ENCODE data around the gene SLC4A2. TPM values are rescaled to one million over a fixed set of nuclear protein-coding genes. Genes with fewer than 3 reads are reported as not detected.
"Not testable (repeated sequence)": the region's sequence is repeated elsewhere in the genome, so short reads cannot be mapped to it uniquely, and the experiment has no call there.

Gene SLC4A2
- total RNA-seq, 2 experiments from 2014 or later, result 58.7 to 85.0 TPM

DNA sequence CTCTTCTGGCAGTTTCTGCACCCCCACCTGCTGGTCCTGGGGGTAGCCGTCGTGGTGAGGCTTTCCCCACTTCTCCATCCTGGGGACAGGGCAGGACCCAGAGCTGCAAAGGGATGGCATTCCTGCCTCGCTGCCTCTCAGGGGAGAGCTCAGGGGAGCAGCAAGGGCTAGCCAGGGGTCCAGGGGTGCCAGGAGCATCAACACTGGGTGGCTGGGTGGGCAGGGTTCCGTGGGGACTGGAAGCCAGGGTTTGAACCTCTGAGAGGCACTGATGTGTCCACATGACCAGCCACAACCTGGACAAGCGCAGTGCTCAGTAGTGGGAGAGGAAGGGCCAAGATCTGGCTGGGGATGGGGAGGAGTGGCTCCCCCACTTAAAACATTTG, 25.5 kb upstream of the SLC4A2 start:
- ATAC-seq (no peak), DNase-seq (no peak)
- POLR2A ChIA-PET, result no interaction called here
- H3K36me3 Mint-ChIP-seq (ENCODE audit: low read depth), result peaks cover 14% of the 10 kb centered on the region
- H3K27ac Mint-ChIP-seq, result no peak overlapping the region
- H3K4me3 Mint-ChIP-seq, result no peak overlapping the region
- CTCF ChIA-PET, result interaction anchor here (0.6 to 0.7 kb wide), 2 partner anchors 41 to 189 kb away, joined by 3 read pairs; no protein-coding TSS in a partner anchor
- intact Hi-C loops (cut with DNase I, micrococcal nuclease), result no loop called here
- H3K4me1 Mint-ChIP-seq, result peaks cover 15% of the 10 kb centered on the region
- H3K9me3 Mint-ChIP-seq (ENCODE audit: low read depth), result no peaks in the 10 kb centered on the region
- no peaks in the 10 kb centered on the region for H3K27me3 Mint-ChIP-seq

DNA sequence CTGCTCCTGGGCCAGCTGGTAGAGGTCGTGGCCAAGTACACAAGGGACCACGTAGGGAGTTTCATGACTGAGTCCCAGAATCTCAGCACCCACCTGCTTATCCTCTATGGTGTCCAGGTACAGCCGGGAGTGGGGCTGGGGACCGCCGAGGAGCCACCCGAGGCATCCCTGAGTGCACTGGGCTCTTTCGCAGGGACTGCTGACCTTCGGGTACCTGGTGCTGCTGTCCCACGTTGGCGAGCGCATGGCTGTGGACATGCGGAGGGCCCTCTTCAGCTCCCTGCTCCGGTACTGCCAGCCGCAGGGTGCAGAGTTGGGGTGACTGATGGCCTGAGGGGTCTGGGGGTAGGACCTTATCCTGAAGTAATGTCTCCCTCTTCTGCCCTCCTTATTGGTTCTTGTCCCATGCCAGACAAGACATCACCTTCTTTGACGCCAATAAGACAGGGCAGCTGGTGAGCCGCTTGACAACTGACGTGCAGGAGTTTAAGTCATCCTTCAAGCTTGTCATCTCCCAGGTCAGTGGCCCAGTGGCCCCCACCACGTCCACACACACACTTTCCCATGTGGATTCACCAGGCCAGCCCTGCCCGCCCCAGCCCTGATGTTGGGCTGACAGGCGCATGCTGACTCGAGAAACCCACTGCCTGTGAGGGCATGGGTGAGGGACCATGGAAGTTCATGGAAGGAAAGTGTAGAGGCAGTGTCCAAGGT, 24.9 kb upstream of the SLC4A2 start:
- DNase-seq (no peak), ATAC-seq (no peak)
- H3K4me3 Mint-ChIP-seq, result no peak overlapping the region
- ChIA-PET POLR2A (no interaction called here), CTCF (interaction anchor here (0.5 to 0.7 kb wide), 3 partner anchors 18 to 189 kb away, joined by 3 read pairs; no protein-coding TSS in a partner anchor)
- no peak overlapping the region for H3K27ac Mint-ChIP-seq
- H3K27me3 Mint-ChIP-seq, result no peaks in the 10 kb centered on the region
- H3K4me1 Mint-ChIP-seq, result peaks cover 15% of the 10 kb centered on the region
- intact Hi-C loops (cut with DNase I, micrococcal nuclease), result no loop called here
- H3K9me3 Mint-ChIP-seq (ENCODE audit: low read depth), result no peaks in the 10 kb centered on the region
- peaks cover 13% of the 10 kb centered on the region for H3K36me3 Mint-ChIP-seq (ENCODE audit: low read depth)

DNA sequence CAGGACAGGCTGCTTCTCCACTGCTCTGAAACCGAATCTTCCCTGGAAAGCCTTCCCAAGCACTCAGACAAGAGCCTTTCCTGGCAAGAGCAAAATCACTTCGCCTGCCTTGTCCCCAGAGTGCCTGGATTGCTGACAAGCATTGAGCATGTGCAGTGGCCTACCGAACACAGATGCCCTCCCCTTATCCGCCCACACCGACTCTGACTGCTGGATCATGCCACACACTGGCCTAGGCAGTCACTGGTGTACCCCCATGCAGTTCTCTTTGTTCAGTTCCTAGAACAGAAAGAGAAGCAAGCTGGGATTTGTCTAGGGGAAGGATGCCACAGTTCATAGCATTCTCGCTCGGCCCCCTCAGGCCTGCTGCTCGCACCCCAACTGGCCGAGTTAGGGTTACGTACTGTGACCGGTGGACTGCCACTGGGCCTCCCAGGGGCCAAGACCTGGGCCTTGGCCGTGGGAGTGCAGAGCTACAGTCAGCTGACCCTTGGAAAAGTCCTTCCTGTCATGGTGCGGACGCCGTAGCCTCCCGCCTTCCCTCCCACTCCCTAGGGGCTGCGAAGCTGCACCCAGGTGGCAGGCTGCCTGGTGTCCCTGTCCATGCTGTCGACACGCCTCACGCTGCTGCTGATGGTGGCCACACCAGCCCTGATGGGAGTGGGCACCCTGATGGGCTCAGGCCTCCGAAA, 24.2 kb upstream of the SLC4A2 start:
- Mint-ChIP-seq H3K4me3 (no peak overlapping the region), H3K27ac (no peak overlapping the region), H3K9me3 (ENCODE audit: low read depth) (no peaks in the 10 kb centered on the region), H3K4me1 (peaks cover 17% of the 10 kb centered on the region), H3K27me3 (no peaks in the 10 kb centered on the region), H3K36me3 (ENCODE audit: low read depth) (peaks cover 13% of the 10 kb centered on the region)
- intact Hi-C loops (cut with DNase I, micrococcal nuclease), result no loop called here
- no peak for DNase-seq
- ChIA-PET POLR2A (no interaction called here), CTCF (no interaction called here)
- no peak for ATAC-seq

DNA sequence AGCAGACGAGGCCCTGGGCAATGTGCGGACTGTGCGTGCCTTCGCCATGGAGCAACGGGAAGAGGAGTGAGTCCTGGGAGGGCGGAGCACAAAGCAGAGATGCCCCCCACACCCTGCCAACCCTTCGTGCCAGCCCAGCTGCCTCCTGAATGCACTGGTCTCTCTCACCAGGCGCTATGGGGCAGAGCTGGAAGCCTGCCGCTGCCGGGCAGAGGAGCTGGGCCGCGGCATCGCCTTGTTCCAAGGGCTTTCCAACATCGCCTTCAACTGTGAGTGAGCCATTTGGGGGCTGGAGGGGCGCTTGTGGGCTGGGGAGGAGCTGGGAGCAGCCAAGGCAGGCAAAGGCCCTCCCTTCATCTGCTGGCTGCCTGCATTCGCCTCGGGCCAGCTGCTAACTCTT, 23.5 kb upstream of the SLC4A2 start:
- peaks cover 17% of the 10 kb centered on the region for H3K4me1 Mint-ChIP-seq
- ChIA-PET POLR2A (no interaction called here), CTCF (no interaction called here)
- no peaks in the 10 kb centered on the region for H3K9me3 Mint-ChIP-seq (ENCODE audit: low read depth)
- no peak overlapping the region for H3K4me3 Mint-ChIP-seq
- intact Hi-C loops (cut with DNase I, micrococcal nuclease), result no loop called here
- no peaks in the 10 kb centered on the region for H3K27me3 Mint-ChIP-seq
- H3K36me3 Mint-ChIP-seq (ENCODE audit: low read depth), result peaks cover 13% of the 10 kb centered on the region
- H3K27ac Mint-ChIP-seq, result no peak overlapping the region
- ATAC-seq (no peak), DNase-seq (no peak)

DNA sequence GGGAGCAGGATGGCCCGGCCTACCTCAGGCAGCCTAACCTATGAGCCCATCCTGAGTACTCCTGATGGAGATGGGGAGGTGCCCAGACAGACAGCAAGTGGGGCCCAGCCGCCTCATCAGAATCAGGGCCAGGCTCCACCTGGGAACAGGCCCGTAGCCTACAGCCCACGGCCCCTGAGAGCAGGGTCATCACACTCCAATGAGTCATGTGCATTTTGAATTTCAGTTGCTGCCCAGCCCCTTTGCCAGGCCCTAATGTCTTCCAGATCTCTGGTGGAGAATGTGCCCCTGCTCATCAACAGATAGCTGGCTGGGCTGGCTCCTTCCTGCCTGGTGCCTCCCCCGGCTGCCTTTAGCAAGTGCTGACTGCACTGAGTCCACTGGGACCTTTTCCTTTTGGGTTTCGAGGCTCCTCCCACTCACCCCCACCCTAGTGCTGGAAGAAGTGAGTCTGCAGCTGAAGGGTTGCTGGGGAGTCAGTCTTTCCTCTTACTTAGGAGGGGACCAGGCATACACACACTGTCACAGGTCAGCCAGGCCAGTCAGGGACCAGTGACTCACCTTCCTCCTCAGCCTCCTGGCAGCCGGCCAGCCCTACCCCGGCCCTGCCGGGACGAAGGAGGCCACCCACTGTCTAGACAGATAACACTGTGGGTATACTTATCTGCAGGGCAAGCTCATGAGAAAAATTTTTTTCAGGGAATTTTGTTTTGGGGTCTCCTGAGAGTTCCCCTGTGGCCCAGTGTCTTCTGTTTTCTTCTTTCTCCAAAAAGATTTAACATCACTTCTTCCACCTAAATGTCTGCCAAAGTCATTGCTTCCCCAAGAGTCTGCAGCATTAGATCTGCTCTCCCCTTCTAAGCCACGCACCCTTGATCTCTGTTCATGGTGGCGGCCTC, 20.2 kb upstream of the SLC4A2 start:
- ChIA-PET CTCF (interaction anchor here (0.7 to 1.1 kb wide), 2 partner anchors 10 to 127 kb away, joined by 3 to 4 read pairs; no protein-coding TSS in a partner anchor), POLR2A (interaction anchor here (0.6 to 1.0 kb wide), 2 partner anchors 45 to 313 kb away, joined by 3 read pairs; no protein-coding TSS in a partner anchor)
- H3K36me3 Mint-ChIP-seq (ENCODE audit: low read depth), result peaks cover 10% of the 10 kb centered on the region
- peak overlapping the region; percentile 85 for H3K27ac Mint-ChIP-seq
- DNase-seq, result peak; percentile 88
- peaks cover 17% of the 10 kb centered on the region for H3K4me1 Mint-ChIP-seq
- ATAC-seq, result peak; percentile 94
- no peaks in the 10 kb centered on the region for H3K27me3 Mint-ChIP-seq
- H3K4me3 Mint-ChIP-seq, result peak overlapping the region; percentile 10
- intact Hi-C loops (cut with DNase I, micrococcal nuclease), result loop anchor here in 1 of 2 experiments (1.0 kb wide), 2 partner anchors 11 to 19 kb away; partner anchors contain the start of gene ABCB8
- H3K9me3 Mint-ChIP-seq (ENCODE audit: low read depth), result no peaks in the 10 kb centered on the region

DNA sequence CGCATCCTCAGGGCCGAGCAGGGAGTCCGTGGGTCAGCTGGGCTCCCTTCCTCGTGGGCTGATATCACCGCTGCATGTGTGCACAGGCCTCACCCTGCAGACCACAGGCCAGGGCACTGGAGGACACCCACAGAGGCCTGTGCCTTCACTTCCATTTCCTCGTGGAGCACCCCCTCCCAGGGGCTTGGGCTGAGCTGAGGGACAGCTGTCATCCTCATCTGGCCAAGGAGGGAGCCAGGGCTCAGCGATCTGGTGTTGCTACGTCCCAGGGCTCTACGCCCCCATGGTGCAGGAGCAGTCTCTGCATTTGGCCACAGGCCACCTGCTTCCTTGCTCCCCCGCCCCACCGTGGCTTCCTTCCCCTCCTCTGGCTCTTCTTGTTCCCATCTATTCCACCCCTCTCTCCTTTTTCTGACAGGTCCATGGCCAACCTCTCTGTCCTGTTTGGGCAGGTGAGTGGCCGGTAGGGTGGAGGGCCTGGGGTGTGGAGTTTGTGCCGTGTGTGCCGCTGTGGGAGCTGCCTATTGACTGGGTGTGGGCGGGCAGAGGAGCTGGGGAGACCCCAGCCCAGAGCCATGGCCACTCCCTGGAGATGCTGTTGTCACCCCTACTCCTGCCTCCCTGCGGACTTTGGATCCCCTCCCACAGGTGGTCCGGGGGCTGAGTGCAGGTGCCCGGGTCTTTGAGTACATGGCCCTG, 19.4 kb upstream of the SLC4A2 start:
- DNase-seq, result no peak
- Mint-ChIP-seq H3K9me3 (ENCODE audit: low read depth) (no peaks in the 10 kb centered on the region), H3K27me3 (no peaks in the 10 kb centered on the region), H3K27ac (no peak overlapping the region), H3K4me1 (peaks cover 17% of the 10 kb centered on the region), H3K36me3 (ENCODE audit: low read depth) (peaks cover 10% of the 10 kb centered on the region), H3K4me3 (no peak overlapping the region)
- intact Hi-C loops (cut with DNase I, micrococcal nuclease), result loop anchor here in 1 of 2 experiments (1.0 kb wide), 2 partner anchors 12 to 18 kb away; partner anchors contain the start of gene ABCB8
- ChIA-PET POLR2A (interaction anchor here (1.0 kb wide), 1 partner anchor 312 kb away, joined by 3 read pairs; no protein-coding TSS in a partner anchor), CTCF (interaction anchor here (0.5 to 1.1 kb wide), 4 partner anchors 10 to 126 kb away, joined by 3 to 4 read pairs (median 3); no protein-coding TSS in a partner anchor)
- ATAC-seq, result no peak

DNA sequence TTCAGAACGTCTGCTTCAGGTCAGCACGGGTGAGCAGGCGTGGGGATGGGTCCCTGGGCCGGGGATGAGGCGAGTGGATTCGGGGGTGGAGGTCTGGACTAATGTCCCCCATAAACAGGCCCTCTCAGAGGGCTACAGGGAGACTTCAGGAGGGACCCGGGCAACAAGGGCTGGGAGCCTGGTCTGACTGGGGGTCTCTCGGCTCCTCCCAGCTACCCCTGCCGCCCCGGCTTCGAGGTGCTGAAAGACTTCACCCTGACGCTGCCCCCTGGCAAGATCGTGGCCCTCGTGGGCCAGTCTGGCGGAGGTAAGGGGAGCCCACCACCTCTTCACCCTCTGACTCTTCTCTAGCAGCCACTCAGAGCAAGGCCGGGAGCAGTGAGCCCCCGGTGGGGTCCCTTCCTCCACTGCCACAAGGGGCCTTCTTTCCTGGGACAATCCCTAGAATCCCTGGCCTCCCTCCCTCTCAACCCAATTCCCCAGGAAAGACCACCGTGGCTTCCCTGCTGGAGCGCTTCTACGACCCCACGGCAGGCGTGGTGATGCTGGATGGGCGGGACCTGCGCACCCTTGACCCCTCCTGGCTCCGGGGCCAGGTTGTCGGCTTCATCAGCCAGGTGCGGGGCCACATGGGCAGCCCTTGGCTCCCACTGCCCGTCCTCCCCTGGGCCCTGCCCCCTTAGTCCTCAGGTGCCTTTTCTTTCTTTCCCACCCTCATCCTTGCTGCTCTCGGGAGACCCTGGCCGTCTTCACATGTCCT, 18.6 kb upstream of the SLC4A2 start:
- H3K9me3 Mint-ChIP-seq (ENCODE audit: low read depth), result no peaks in the 10 kb centered on the region
- intact Hi-C loops (cut with DNase I, micrococcal nuclease), result no loop called here
- H3K27me3 Mint-ChIP-seq, result no peaks in the 10 kb centered on the region
- H3K27ac Mint-ChIP-seq, result no peak overlapping the region
- H3K4me3 Mint-ChIP-seq, result no peak overlapping the region
- H3K4me1 Mint-ChIP-seq, result peaks cover 17% of the 10 kb centered on the region
- ChIA-PET POLR2A (no interaction called here), CTCF (interaction anchor here (0.7 to 0.9 kb wide), 3 partner anchors 52 to 409 kb away, joined by 3 to 4 read pairs (median 4); no protein-coding TSS in a partner anchor)
- ATAC-seq, result no peak
- peaks cover 8% of the 10 kb centered on the region for H3K36me3 Mint-ChIP-seq (ENCODE audit: low read depth)
- DNase-seq, result no peak

DNA sequence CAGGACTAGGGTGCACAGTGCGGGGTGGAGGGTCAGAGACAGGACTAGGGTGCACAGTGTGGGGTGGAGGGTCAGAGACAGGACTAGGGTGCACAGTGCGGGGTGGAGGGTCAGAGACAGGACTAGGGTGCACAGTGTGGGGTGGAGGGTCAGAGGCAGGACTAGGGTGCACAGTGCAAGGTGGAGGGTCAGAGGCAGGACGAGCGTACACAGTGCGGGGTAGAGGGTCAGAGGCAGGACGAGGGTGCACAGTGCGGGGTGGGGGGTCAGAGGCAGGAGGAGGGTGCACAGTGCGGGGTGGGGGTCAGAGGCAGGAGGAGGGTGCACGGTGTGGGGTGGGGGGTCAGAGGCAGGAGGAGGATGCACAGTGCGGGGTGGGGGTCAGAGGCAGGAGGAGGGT, 15.9 kb upstream of the SLC4A2 start:
- peaks cover 16% of the 10 kb centered on the region for H3K4me1 Mint-ChIP-seq
- H3K9me3 Mint-ChIP-seq (ENCODE audit: low read depth); H3K36me3 Mint-ChIP-seq (ENCODE audit: low read depth); H3K27me3 Mint-ChIP-seq; intact Hi-C loops (cut with DNase I, micrococcal nuclease); POLR2A ChIA-PET; ATAC-seq; DNase-seq; H3K4me3 Mint-ChIP-seq; H3K27ac Mint-ChIP-seq; CTCF ChIA-PET: not testable (repeated sequence)

DNA sequence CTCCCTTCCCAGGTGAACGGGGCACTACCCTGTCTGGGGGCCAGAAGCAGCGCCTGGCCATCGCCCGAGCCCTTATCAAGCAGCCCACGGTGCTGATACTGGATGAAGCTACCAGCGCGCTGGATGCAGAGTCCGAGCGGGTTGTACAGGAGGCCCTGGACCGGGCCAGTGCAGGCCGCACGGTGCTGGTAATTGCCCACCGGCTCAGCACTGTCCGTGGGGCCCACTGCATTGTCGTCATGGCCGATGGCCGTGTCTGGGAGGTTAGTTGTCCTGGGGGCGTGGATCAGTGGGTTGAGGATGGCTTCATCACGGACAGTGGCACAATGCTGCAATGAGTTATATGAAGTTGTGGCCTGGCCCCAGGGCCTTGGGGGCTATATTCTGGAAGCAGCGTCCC, 15.4 kb upstream of the SLC4A2 start:
- no peak overlapping the region for H3K4me3 Mint-ChIP-seq
- ChIA-PET POLR2A (no interaction called here), CTCF (interaction anchor here (0.6 to 0.8 kb wide), 2 partner anchors 67 to 126 kb away, joined by 3 read pairs; no protein-coding TSS in a partner anchor)
- no peaks in the 10 kb centered on the region for H3K9me3 Mint-ChIP-seq (ENCODE audit: low read depth)
- peaks cover 11% of the 10 kb centered on the region for H3K4me1 Mint-ChIP-seq
- no peak overlapping the region for H3K27ac Mint-ChIP-seq
- H3K36me3 Mint-ChIP-seq (ENCODE audit: low read depth), result peaks cover 1% of the 10 kb centered on the region
- no peaks in the 10 kb centered on the region for H3K27me3 Mint-ChIP-seq
- intact Hi-C loops (cut with DNase I, micrococcal nuclease), result no loop called here
- DNase-seq, result no peak
- ATAC-seq, result no peak

DNA sequence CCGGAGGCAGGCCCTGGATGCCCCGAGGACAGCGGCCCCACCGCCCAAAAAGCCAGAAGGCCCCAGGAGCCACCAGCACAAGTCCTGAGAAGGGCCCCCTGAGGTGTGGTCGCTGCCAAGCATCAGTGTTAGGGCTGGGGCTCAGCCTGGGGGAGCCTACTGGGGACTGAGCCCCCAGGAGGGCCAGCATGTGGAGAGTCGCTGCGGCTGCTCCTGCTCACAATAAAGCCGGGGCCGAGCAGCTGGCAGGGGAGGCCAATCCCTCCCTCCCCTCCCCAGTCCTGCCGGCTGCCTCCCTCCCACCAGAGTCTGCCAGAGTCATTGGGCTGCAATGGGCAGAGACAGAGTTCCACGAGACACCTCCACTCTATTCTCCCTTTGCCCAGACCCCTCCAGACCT, 14.1 kb upstream of the SLC4A2 start:
- DNase-seq, result no peak
- no peaks in the 10 kb centered on the region for H3K4me1 Mint-ChIP-seq
- peaks cover 1% of the 10 kb centered on the region for H3K36me3 Mint-ChIP-seq (ENCODE audit: low read depth)
- ATAC-seq, result no peak
- no peak overlapping the region for H3K27ac Mint-ChIP-seq
- H3K27me3 Mint-ChIP-seq, result no peaks in the 10 kb centered on the region
- no peak overlapping the region for H3K4me3 Mint-ChIP-seq
- no peaks in the 10 kb centered on the region for H3K9me3 Mint-ChIP-seq (ENCODE audit: low read depth)
- CTCF ChIA-PET, result interaction anchor here (0.6 kb wide), 2 partner anchors 47 to 1295 kb away, joined by 3 read pairs; no protein-coding TSS in a partner anchor
- intact Hi-C loops (cut with DNase I, micrococcal nuclease), result no loop called here
- POLR2A ChIA-PET, result no interaction called here

All from activated CD4-positive, alpha-beta T cell treated with anti-CD3 and anti-CD28 coated beads for 36 hours (primary cell).